HEK293 (cell line): ENCODE data around the gene TMEM171.

ENCODE experiments used
- CTCF ChIA-PET: fragments of 350-600 bp; formaldehyde crosslinking; extraction: SDS; loops from one replicate; lab custom pipeline; 2021; ENCODE audit warnings: antibody characterized with exemption; lab: Yijun Ruan, JAX
- POLR2A ChIA-PET: fragments of 300-600 bp; formaldehyde crosslinking; extraction: SDS; loops from one replicate; lab custom pipeline; 2020; ENCODE audit warnings: antibody characterized with exemption, inconsistent platforms; lab: Yijun Ruan, JAX
- H3K27ac ChIP-seq: fragments of 200-500 bp; sonication (Bioruptor generic); 2 replicates; pipeline ENCODE4 v1.5.1; 2014; ENCODE audit warnings: low read depth, low read length, control low read depth, inconsistent platforms; ENCODE audit errors: extremely low read depth
- H3K36me3 ChIP-seq, 2 experiments: fragments of 200-500 bp in 1 of 2; sonication (Bioruptor generic) in 1 of 2; 1 replicate in 1 of 2; 2 replicates in 1 of 2; pipeline ENCODE4 v1.5.1; 2014 to 2017; ENCODE audit warnings: inconsistent platforms in 2 of 2, low read length in 2 of 2; ENCODE audit not compliant: control insufficient read depth in 2 of 2, insufficient read depth in 1 of 2
- H3K4me1 ChIP-seq: fragments of 200-500 bp; sonication (Bioruptor generic); 2 replicates; pipeline ENCODE4 v1.5.1; 2014; ENCODE audit warnings: mild to moderate bottlenecking, low read length, inconsistent platforms; ENCODE audit not compliant: control insufficient read depth, insufficient read depth
- H3K4me3 ChIP-seq: 2 replicates; pipeline ENCODE4 v1.5.1; 2011; ENCODE audit warnings: low read depth, mild to moderate bottlenecking, control low read depth, low read length, moderate library complexity
- H3K9me3 ChIP-seq: fragments of 200-500 bp; sonication (Bioruptor generic); 2 replicates; pipeline ENCODE4 v1.5.1; 2014; ENCODE audit warnings: low read depth, low read length, inconsistent platforms; ENCODE audit not compliant: control insufficient read depth, insufficient read depth
- KLF1 ChIP-seq: fragments of 450-650 bp; formaldehyde crosslinking; IDR thresholded peaks from 2 replicates; pipeline ENCODE4 v1.5.1; 2016; ENCODE audit warnings: missing biosample characterization, missing genetic modification characterization
- KLF17 ChIP-seq: fragments of 450-650 bp; formaldehyde crosslinking; IDR thresholded peaks from 2 replicates; pipeline ENCODE4 v1.5.1; 2016; ENCODE audit warnings: missing biosample characterization, missing genetic modification characterization
- KLF7 ChIP-seq: fragments of 450-650 bp; formaldehyde crosslinking; IDR thresholded peaks from 2 replicates; pipeline ENCODE4 v1.5.1; 2016; ENCODE audit warnings: missing biosample characterization, missing genetic modification characterization, borderline replicate concordance
- PRDM1 ChIP-seq: fragments of 450-650 bp; formaldehyde crosslinking; IDR thresholded peaks from 2 replicates; pipeline ENCODE4; 2016; ENCODE audit warnings: missing biosample characterization, missing genetic modification characterization
- ZNF132 ChIP-seq: fragments of 450-650 bp; formaldehyde crosslinking; IDR thresholded peaks from 2 replicates; pipeline ENCODE4 v1.5.1; 2017; ENCODE audit warnings: missing biosample characterization, missing genetic modification characterization, borderline replicate concordance
- ZNF138 ChIP-seq: fragments of 450-650 bp; formaldehyde crosslinking; IDR thresholded peaks from 2 replicates; pipeline ENCODE4 v1.5.1; 2016; ENCODE audit warnings: missing biosample characterization, missing genetic modification characterization, borderline replicate concordance
- ZNF211 ChIP-seq: fragments of 450-650 bp; formaldehyde crosslinking; IDR thresholded peaks from 2 replicates; pipeline ENCODE4 v1.5.1; 2016; ENCODE audit warnings: low read depth, missing biosample characterization, missing genetic modification characterization
- ZNF26 ChIP-seq: fragments of 450-650 bp; formaldehyde crosslinking; IDR thresholded peaks from 2 replicates; pipeline ENCODE4 v1.5.1; 2016; ENCODE audit warnings: missing biosample characterization, missing genetic modification characterization
- ZNF274 ChIP-seq, 2 experiments: fragments of 200-500 bp in 1 of 2; fragments of 450-650 bp in 1 of 2; sonication (Bioruptor generic) in 1 of 2; formaldehyde crosslinking in 1 of 2; IDR thresholded peaks; 2 replicates each; pipeline versions ENCODE4 v1.5.1 to v1.6.1; 2014 to 2016; ENCODE audit warnings: borderline replicate concordance in 1 of 2, inconsistent platforms in 1 of 2, low read length in 1 of 2, missing biosample characterization in 1 of 2, missing genetic modification characterization in 1 of 2
- ZNF350 ChIP-seq: fragments of 450-650 bp; formaldehyde crosslinking; IDR thresholded peaks from 2 replicates; pipeline ENCODE4 v1.5.0; 2017; ENCODE audit warnings: missing biosample characterization, mild to moderate bottlenecking, missing genetic modification characterization
- ZNF426 ChIP-seq: fragments of 450-650 bp; formaldehyde crosslinking; IDR thresholded peaks from 2 replicates; pipeline ENCODE4 v1.5.1; 2017; ENCODE audit warnings: missing biosample characterization, missing genetic modification characterization, mild to moderate bottlenecking, inconsistent platforms, moderate library complexity
- ZNF548 ChIP-seq: fragments of 450-650 bp; formaldehyde crosslinking; IDR thresholded peaks from 2 replicates; pipeline ENCODE4 v1.5.1; 2016; ENCODE audit warnings: missing biosample characterization, missing genetic modification characterization
- ZNF585B ChIP-seq: fragments of 450-650 bp; formaldehyde crosslinking; IDR thresholded peaks from 2 replicates; pipeline ENCODE4 v1.5.1; 2016; ENCODE audit warnings: missing biosample characterization, missing genetic modification characterization
- ZNF660 ChIP-seq: fragments of 450-650 bp; IDR thresholded peaks from 2 replicates; pipeline ENCODE4 v1.5.1; 2018; ENCODE audit warnings: missing biosample characterization, mild to moderate bottlenecking, missing genetic modification characterization
- ZNF701 ChIP-seq: fragments of 450-650 bp; formaldehyde crosslinking; IDR thresholded peaks from 2 replicates; pipeline ENCODE4 v1.5.1; 2016; ENCODE audit warnings: missing biosample characterization, missing genetic modification characterization
- ZNF707 ChIP-seq: fragments of 450-650 bp; formaldehyde crosslinking; IDR thresholded peaks from 2 replicates; pipeline ENCODE4 v1.5.1; 2016; ENCODE audit warnings: missing biosample characterization, missing genetic modification characterization
- TF ChIP-seq, protein P1 (sequence below): fragments of 450-650 bp; formaldehyde crosslinking; IDR thresholded peaks from 2 replicates; pipeline ENCODE4 v1.5.1; 2017; ENCODE audit warnings: missing biosample characterization, missing genetic modification characterization
- TF ChIP-seq, protein P2 (sequence below): fragments of 450-650 bp; formaldehyde crosslinking; IDR thresholded peaks from 2 replicates; pipeline ENCODE4 v1.5.1; 2016; ENCODE audit warnings: missing biosample characterization, missing genetic modification characterization
- TF ChIP-seq, protein P3 (sequence below): fragments of 450-650 bp; formaldehyde crosslinking; IDR thresholded peaks from 2 replicates; pipeline ENCODE4 v1.5.1; 2017; ENCODE audit warnings: missing biosample characterization, missing genetic modification characterization

The TMEM171 gene

GRCh38 chr5:73126957-73127356 is 6.6 kb downstream of the TMEM171 start:
- TF ChIP-seq ZNF707 (tag by site-specific recombination) = no peak
- TF ChIP-seq ZNF548 (tag by site-specific recombination) = no peak
- no peak for TF ChIP-seq ZNF426 (tag by site-specific recombination)
- TF ChIP-seq KLF7 (tag by site-specific recombination) = no peak
- TF ChIP-seq, all 188 proteins: peak for 0
- no peak overlapping the region for H3K27ac ChIP-seq
- H3K4me3 ChIP-seq = no peak overlapping the region
- POLR2A ChIA-PET = no interaction called here
- no peaks in the 10 kb centered on the region for H3K9me3 ChIP-seq
- CTCF ChIA-PET = no interaction called here
- H3K4me1 ChIP-seq = no peaks in the 10 kb centered on the region
- no peaks in the 10 kb centered on the region for H3K36me3 ChIP-seq

- CTCF ChIA-PET = interaction anchor here (0.6 kb wide), 1 partner anchor 17 kb away, joined by 4 read pairs; no protein-coding TSS in a partner anchor
- H3K27ac ChIP-seq = no peak overlapping the region
Observed at GRCh38 chr5:73129143-73129542, 8.8 kb downstream of the TMEM171 start.

GRCh38 chr5:73130811-73131210 is 10.4 kb downstream of the TMEM171 start:
- POLR2A ChIA-PET = no interaction called here
- no peaks in the 10 kb centered on the region for H3K4me1 ChIP-seq
- H3K9me3 ChIP-seq = no peaks in the 10 kb centered on the region
- no peak overlapping the region for H3K27ac ChIP-seq
- no peak overlapping the region for H3K4me3 ChIP-seq
- no peak for TF ChIP-seq ZNF701
- no peak for TF ChIP-seq ZNF211 (tag by site-specific recombination)
- TF ChIP-seq, protein P1, sequence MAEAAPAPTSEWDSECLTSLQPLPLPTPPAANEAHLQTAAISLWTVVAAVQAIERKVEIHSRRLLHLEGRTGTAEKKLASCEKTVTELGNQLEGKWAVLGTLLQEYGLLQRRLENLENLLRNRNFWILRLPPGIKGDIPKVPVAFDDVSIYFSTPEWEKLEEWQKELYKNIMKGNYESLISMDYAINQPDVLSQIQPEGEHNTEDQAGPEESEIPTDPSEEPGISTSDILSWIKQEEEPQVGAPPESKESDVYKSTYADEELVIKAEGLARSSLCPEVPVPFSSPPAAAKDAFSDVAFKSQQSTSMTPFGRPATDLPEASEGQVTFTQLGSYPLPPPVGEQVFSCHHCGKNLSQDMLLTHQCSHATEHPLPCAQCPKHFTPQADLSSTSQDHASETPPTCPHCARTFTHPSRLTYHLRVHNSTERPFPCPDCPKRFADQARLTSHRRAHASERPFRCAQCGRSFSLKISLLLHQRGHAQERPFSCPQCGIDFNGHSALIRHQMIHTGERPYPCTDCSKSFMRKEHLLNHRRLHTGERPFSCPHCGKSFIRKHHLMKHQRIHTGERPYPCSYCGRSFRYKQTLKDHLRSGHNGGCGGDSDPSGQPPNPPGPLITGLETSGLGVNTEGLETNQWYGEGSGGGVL = no peak
- no peak for TF ChIP-seq PRDM1 (tag by site-specific recombination)
- TF ChIP-seq KLF17 (tag by site-specific recombination) = no peak
- CTCF ChIA-PET = interaction anchor here (1.0 kb wide), 1 partner anchor 320 kb away, joined by 4 read pairs; no protein-coding TSS in a partner anchor
- H3K36me3 ChIP-seq = no peaks in the 10 kb centered on the region

More at GRCh38 chr5:73129143-73129542, 8.8 kb downstream of the TMEM171 start:
- POLR2A ChIA-PET = no interaction called here
- Histone ChIP-seq H3K4me1 (no peaks in the 10 kb centered on the region), H3K9me3 (no peaks in the 10 kb centered on the region), H3K36me3 (no peaks in the 10 kb centered on the region), H3K4me3 (no peak overlapping the region)
- no peak for TF ChIP-seq ZNF350 (tag by site-specific recombination)
- no peak for TF ChIP-seq ZNF585B (tag by site-specific recombination)
- TF ChIP-seq, protein P2, sequence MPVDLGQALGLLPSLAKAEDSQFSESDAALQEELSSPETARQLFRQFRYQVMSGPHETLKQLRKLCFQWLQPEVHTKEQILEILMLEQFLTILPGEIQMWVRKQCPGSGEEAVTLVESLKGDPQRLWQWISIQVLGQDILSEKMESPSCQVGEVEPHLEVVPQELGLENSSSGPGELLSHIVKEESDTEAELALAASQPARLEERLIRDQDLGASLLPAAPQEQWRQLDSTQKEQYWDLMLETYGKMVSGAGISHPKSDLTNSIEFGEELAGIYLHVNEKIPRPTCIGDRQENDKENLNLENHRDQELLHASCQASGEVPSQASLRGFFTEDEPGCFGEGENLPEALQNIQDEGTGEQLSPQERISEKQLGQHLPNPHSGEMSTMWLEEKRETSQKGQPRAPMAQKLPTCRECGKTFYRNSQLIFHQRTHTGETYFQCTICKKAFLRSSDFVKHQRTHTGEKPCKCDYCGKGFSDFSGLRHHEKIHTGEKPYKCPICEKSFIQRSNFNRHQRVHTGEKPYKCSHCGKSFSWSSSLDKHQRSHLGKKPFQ (tag by site-specific recombination) = no peak
- TF ChIP-seq ZNF660 (tag by site-specific recombination) = no peak
- TF ChIP-seq ZNF26 (tag by site-specific recombination) = no peak
- TF ChIP-seq KLF1 (tag by site-specific recombination) = no peak
- no peak for TF ChIP-seq ZNF138 (tag by site-specific recombination)
- TF ChIP-seq ZNF132 (tag by site-specific recombination) = no peak
- TF ChIP-seq ZNF274 (IDR thresholded peaks at IDR 0.05; ENCODE audit: low read length) = no peak
- TF ChIP-seq ZNF274 (tag by site-specific recombination; IDR thresholded peaks at IDR 0.05; ENCODE audit: borderline replicate concordance) = no peak
- TF ChIP-seq, protein P3, sequence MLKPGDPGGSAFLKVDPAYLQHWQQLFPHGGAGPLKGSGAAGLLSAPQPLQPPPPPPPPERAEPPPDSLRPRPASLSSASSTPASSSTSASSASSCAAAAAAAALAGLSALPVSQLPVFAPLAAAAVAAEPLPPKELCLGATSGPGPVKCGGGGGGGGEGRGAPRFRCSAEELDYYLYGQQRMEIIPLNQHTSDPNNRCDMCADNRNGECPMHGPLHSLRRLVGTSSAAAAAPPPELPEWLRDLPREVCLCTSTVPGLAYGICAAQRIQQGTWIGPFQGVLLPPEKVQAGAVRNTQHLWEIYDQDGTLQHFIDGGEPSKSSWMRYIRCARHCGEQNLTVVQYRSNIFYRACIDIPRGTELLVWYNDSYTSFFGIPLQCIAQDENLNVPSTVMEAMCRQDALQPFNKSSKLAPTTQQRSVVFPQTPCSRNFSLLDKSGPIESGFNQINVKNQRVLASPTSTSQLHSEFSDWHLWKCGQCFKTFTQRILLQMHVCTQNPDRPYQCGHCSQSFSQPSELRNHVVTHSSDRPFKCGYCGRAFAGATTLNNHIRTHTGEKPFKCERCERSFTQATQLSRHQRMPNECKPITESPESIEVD (tag by site-specific recombination) = no peak
